Hematopoietic multipotent progenitor cell (in vitro differentiated cells): ENCODE measurements around the gene ZNF280B. TPM values are rescaled to one million over a fixed set of nuclear protein-coding genes. Genes with fewer than 3 reads are reported as not detected.
"Not testable (repeated sequence)": the region's sequence is repeated elsewhere in the genome, so short reads cannot be mapped to it uniquely, and the experiment has no call there.

Experiments used
- DNase-seq, 3 donors: peaks; one replicate each; pipeline ENCODE4 v3.0.0-alpha.2; 2011 to 2015; ENCODE audit warnings: low read depth in 2 of 3, low spot score in 2 of 3
- total RNA-seq: library from RNA; depleted of rRNA; stranded (reverse); fragments of >200 nt; gene quantifications from one replicate; pipeline ENCODE4 v1.2.3, GENCODE V29; 2012

The ZNF280B gene
- total RNA-seq, 1 donor, result 0.81 TPM

- not testable (repeated sequence) for DNase-seq
Observed at GRCh38 chr22:22510833-22511232, 2.3 kb upstream of the ZNF280B start.

DNA sequence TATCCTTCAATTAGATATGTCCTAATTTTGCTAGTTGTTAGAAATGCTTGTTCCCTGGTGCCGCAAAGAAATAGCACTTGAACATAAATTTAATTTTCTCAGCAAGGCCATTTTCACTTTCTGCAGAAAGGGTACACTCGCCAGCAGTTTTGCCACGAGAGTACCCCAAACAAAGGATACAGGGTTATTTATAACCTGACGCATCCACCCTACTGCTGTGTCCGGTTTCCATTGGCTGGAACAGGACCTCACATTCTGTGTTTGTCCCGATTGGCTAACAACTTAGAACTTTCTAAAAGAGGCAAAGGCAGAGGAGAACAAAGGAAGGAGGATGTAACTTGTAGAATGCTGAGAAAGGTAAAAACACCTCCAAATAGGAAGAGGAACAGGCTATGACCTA, 1.4 kb upstream of the ZNF280B start:
- DNase-seq, result not testable (repeated sequence)

GRCh38 chr22:22507743-22508273, 734 bp downstream of the ZNF280B start:
- DNase-seq, result peak in 2 of 3 donors; percentile 9 to 20

- no peak for DNase-seq
Observed at GRCh38 chr22:22506736-22507135, 1.8 kb downstream of the ZNF280B start.

DNA sequence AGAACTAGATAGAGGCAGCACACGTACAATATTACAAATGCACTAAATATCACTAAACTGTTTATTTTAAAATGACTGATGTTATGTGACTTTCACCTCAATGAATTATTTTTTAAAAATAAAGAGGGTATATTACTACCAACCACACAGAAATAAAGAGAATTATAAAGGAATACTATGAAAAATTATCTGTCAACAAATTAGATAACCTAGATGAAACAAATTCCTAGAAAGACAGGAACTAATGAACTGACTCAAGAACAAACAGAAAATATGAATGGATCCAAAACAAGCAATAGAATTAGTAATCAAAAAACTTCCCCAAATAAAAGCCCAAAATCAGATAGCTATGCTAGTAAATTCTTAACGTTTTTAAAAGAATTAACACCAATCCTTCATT, 10.3 kb downstream of the ZNF280B start:
- no peak for DNase-seq

DNA sequence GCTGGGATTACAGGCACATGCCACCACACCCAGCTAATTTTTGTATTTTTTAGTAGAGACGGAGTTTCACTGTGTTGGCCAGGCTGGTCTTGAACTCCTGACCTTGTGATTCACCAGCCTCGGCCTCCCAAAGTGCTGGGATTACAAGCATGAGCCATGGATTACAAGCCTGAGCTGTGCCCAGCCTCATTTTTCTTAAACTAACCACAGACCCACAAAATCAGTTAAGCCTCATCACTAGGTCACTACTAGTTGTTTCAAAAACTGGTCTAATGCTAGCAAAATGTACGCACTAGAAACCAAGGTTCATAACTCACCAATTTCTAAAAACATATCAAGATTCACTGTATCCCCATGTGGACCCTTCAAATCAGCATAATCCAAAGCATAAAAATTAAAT, 17.0 kb downstream of the ZNF280B start:
- DNase-seq, result not testable (repeated sequence)

- no peak for DNase-seq
Observed at GRCh38 chr22:22488736-22489135, 19.8 kb downstream of the ZNF280B start.

- DNase-seq, result no peak
Observed at GRCh38 chr22:22487869-22488597, 20.5 kb downstream of the ZNF280B start.

DNA sequence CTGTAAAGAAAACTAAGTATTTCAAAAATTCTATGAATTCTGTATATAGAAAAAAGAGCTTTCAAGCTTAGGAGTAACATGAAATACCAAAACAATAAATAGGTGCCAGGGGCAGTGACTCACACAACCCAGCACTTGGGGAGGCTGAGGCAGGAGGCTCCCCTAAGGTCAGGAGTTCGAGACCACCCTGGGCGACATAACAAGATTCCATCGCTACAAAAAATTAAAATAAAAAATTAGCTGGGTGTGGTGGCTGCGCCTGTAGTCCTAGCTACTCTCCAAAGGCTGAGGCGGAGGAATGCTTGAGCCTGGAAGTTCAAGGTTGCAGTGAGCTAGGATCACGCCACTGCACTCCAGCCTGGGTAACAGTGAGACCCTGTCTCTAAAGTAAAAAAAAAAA, 21.5 kb downstream of the ZNF280B start:
- DNase-seq, result no peak

DNA sequence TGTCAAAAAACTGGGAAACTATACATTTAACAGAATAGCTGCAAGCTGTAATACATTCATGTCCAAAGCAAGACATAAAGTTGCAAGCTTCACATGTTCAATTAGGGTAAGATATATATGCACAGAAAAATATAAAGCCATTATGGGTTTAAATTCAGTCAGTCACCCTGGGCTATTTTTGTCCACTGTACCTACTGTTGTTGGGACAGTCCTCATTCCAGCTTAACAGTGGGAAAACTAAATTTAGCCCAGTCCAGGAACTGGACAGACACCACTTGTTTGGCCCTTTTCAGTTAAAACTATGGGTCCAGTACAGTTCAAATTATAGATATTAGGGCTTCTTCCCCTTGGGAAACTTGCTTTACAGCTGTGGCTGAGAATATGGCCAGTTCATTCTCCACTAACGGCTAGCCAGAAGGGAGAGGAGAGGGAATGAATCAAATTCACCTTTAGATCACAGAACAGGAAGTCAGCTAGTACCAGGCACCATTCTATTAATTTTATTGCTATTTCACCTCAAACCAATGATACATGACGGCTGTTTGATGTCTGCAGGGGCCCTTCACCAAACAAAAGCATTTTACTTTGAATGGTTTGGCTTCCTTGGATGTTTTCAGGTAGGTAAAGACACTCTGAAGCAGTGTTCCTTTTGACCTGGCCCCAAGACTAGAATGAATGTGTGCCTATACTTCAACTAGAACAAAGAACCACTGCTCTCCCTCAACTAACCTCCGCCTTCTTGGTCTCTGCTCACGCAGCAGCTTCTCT, 22.2 kb downstream of the ZNF280B start:
- no peak for DNase-seq

DNA sequence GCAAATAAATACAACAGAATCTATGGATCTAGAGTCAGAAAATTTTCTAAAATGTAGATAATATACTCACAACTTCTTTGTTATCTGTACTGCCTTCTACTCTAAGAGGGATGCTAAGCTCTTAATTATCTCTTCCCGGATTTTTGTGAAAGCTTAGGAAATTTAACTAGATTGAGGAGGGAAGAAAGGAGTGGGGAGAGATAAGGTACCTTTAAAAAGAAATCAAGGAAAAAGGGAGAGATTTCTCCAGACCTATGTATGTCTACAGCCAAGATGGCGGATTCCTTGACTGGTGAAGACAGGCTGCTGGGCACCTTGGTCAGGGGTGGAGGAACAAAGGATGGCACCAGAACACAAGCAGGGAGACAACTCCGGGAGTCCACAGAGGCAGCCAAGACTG, 23.0 kb downstream of the ZNF280B start:
- no peak for DNase-seq

GRCh38 chr22:22484023-22484422, 24.5 kb downstream of the ZNF280B start:
- DNase-seq, result no peak

DNA sequence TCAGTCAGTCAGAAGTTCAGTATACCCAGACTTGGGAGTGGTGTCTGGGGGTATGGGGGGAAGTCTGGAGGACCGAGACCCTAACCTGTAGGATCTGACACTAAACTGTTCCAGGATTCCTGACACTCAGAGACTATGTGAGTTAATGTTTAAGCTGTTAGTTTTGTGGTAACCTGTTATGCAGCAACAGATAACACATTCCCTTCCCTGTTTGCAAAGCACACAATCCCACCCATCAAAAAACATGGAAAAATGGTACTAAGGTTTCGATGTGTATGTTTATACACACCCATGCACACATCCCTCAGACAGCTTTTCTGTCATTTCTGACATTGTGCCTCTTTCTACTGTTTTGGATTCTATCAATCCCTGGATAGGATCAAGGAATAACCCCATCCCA, 27.6 kb downstream of the ZNF280B start:
- DNase-seq, result no peak

GRCh38 chr22:22479999-22480532, 28.5 kb downstream of the ZNF280B start:
- DNase-seq, result no peak

- DNase-seq, result no peak
Observed at GRCh38 chr22:22479116-22479515, 29.4 kb downstream of the ZNF280B start.

DNA sequence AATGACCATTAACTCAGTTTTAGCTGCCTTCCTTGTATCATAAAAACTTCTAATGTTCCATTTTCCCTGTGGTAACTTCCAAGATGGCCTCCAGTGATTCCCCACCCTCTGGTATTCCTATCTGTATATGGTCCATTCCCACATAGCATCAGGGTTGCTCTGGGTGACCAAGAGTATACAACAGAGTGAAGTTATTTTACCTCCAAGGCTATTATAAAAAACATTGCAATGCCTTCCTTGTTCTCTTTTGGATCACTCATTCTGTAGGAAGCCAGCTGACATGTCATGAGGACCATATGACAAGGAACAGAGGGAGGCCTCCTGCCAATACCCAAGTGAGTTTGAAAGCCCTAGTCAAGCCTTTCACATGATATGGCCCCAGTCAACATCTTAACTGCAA, 30.1 kb downstream of the ZNF280B start:
- DNase-seq, result no peak

- DNase-seq, result no peak
Observed at GRCh38 chr22:22474733-22475132, 33.8 kb downstream of the ZNF280B start.

GRCh38 chr22:22471104-22471503, 37.4 kb downstream of the ZNF280B start:
- DNase-seq, result not testable (repeated sequence)

- no peak for DNase-seq
Observed at GRCh38 chr22:22469527-22469926, 39.0 kb downstream of the ZNF280B start.

GRCh38 chr22:22468794-22469469, 39.6 kb downstream of the ZNF280B start:
- DNase-seq, result not testable (repeated sequence)

DNA sequence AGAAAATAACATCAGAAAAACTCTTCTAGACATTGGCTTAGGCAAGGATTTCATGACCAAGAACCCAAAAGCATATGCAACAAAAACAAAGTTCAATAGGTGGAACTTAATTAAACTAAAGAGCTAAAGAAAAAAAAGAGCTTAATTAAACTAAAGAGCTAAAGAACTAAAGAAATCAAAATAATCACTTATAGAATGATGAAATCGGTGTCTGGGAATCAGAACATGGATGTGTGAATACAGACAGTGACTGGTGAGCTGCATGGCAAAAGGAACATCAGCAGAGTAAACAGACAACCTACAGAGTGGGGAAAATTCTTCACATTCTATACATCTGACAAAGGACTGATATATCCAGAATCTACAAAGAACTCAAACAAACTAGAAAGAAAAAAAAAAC, 41.4 kb downstream of the ZNF280B start:
- no peak for DNase-seq
